Common myeloid progenitor, CD34-positive (primary cell): ENCODE results near the gene TGFB1I1.

Experiments
- CTCF ChIA-PET: fragments of 350-600 bp; sonication (Branson Sonifier 250); formaldehyde crosslinking; loops from one replicate; lab custom pipeline; 2021; ENCODE audit warnings: antibody characterized with exemption; lab: Charles Lee
- POLR2A ChIA-PET: fragments of 350-600 bp; sonication (Branson Sonifier 250); formaldehyde crosslinking; loops from one replicate; lab custom pipeline; 2021; ENCODE audit warnings: antibody characterized with exemption; lab: Charles Lee
- DNase-seq, 3 donors: peaks; one replicate each; pipeline versions ENCODE4 v3.0.0 to v3.0.0-alpha.2; 2013
- H3K27ac ChIP-seq, 2 experiments: 1 replicate in 1 of 2; 2 replicates in 1 of 2; pipeline ENCODE4 v1.7.0; 2013; ENCODE audit warnings: inconsistent platforms in 2 of 2, low read length in 2 of 2, mild to moderate bottlenecking in 2 of 2, low read depth in 1 of 2, moderate library complexity in 1 of 2; ENCODE audit not compliant: severe bottlenecking in 2 of 2, insufficient read depth in 1 of 2, poor library complexity in 1 of 2
- H3K27me3 ChIP-seq, 5 experiments: replicated peaks in 2 of 5; 1 replicate in 3 of 5; 2 replicates in 2 of 5; pipeline versions ENCODE4 v1.6.1 to v1.7.0; 2013; ENCODE audit warnings: low read length in 4 of 5, mild to moderate bottlenecking in 2 of 5, moderate library complexity in 2 of 5, inconsistent platforms in 1 of 5; ENCODE audit not compliant: insufficient read depth in 5 of 5, control insufficient read depth in 4 of 5
- H3K36me3 ChIP-seq, 4 experiments: 1 replicate in 2 of 4; 2 replicates in 2 of 4; pipeline versions ENCODE4 v1.6.1 to v1.7.0; 2013; ENCODE audit warnings: low read length in 3 of 4, control low read depth in 1 of 4, mild to moderate bottlenecking in 1 of 4; ENCODE audit not compliant: control insufficient read depth in 4 of 4, insufficient read depth in 4 of 4
- H3K4me1 ChIP-seq, 4 experiments: 1 replicate in 3 of 4; 2 replicates in 1 of 4; pipeline versions ENCODE4 v1.6.1 to v1.7.1; 2013; ENCODE audit warnings: low read length in 3 of 4, mild to moderate bottlenecking in 3 of 4, control low read depth in 1 of 4, inconsistent platforms in 1 of 4, moderate library complexity in 1 of 4; ENCODE audit not compliant: control insufficient read depth in 4 of 4, insufficient read depth in 4 of 4; ENCODE audit errors: control extremely low read depth in 1 of 4
- H3K4me3 ChIP-seq, 7 experiments: 1 replicate in 4 of 7; 2 replicates in 3 of 7; pipeline versions ENCODE4 v1.5.1 to v1.7.0; 2013; ENCODE audit warnings: mild to moderate bottlenecking in 7 of 7, low read length in 6 of 7, moderate library complexity in 6 of 7, inconsistent platforms in 2 of 7, low read depth in 2 of 7, control low read depth in 1 of 7; ENCODE audit not compliant: insufficient read depth in 4 of 7, control insufficient read depth in 1 of 7; ENCODE audit errors: extremely low read depth in 1 of 7
- H3K9me3 ChIP-seq, 5 experiments: 1 replicate in 4 of 5; 2 replicates in 1 of 5; pipeline versions ENCODE4 v1.6.1 to v1.7.1; 2013; ENCODE audit warnings: low read length in 4 of 5, mild to moderate bottlenecking in 2 of 5, inconsistent platforms in 1 of 5, low read depth in 1 of 5, moderate library complexity in 1 of 5; ENCODE audit not compliant: control insufficient read depth in 4 of 5, insufficient read depth in 2 of 5; ENCODE audit errors: control extremely low read depth in 1 of 5
- WGBS: methylation state at CpG from one replicate; pipeline ENCODE4 v1.1.5; 2013; ENCODE audit not compliant: insufficient coverage; 5-methylcytosine and 5-hydroxymethylcytosine counted together

The TGFB1I1 gene

GRCh38 chr16:31489616-31490584, 17.9 kb downstream of the TGFB1I1 start:
- ChIA-PET POLR2A (no interaction called here), CTCF (interaction anchor here (1.0 to 2.1 kb wide), 5 partner anchors 8 to 379 kb away, joined by 3 to 6 read pairs (median 3); no protein-coding TSS in a partner anchor)
- WGBS, result 94% methylated on average over 19 of the region's 22 CpGs
- Histone ChIP-seq H3K27me3 (no peaks in the 10 kb centered on the region), H3K9me3 (no peaks in the 10 kb centered on the region), H3K27ac (no peak overlapping the region), H3K4me1 (peaks cover 0 to 24% (median 22%) of the 10 kb centered on the region in 4 experiments), H3K36me3 (peaks cover 8 to 49% (median 30%) of the 10 kb centered on the region in 4 experiments), H3K4me3 (no peak overlapping the region)
- DNase-seq, result no peak

- 97% methylated on average over 8 of the region's 8 CpGs for WGBS
- Histone ChIP-seq H3K4me3 (no peak overlapping the region), H3K27ac (no peak overlapping the region), H3K9me3 (no peaks in the 10 kb centered on the region), H3K4me1 (peaks cover 0 to 22% (median 17%) of the 10 kb centered on the region in 4 experiments), H3K36me3 (peaks cover 8 to 67% (median 46%) of the 10 kb centered on the region in 4 experiments), H3K27me3 (no peaks in the 10 kb centered on the region)
- ChIA-PET CTCF (interaction anchor here (1.3 kb wide), 1 partner anchor 10 kb away, joined by 3 read pairs; no protein-coding TSS in a partner anchor), POLR2A (no interaction called here)
- no peak for DNase-seq
These were observed 19.9 kb downstream of the TGFB1I1 start for GRCh38 chr16:31491778-31492418.

GRCh38 chr16:31493506-31494125, 21.7 kb downstream of the TGFB1I1 start:
- no peak overlapping the region for H3K4me3 ChIP-seq

GRCh38 chr16:31496670-31497069, 24.7 kb downstream of the TGFB1I1 start:
- no peaks in the 10 kb centered on the region for H3K4me1 ChIP-seq
- POLR2A ChIA-PET, result no interaction called here
- peaks cover 7 to 87% (median 61%) of the 10 kb centered on the region in 4 experiments for H3K36me3 ChIP-seq
- no peaks in the 10 kb centered on the region for H3K9me3 ChIP-seq
- H3K4me3 ChIP-seq, result no peak overlapping the region
- WGBS, result 98% methylated on average over 7 of the region's 10 CpGs
- H3K27me3 ChIP-seq, result no peaks in the 10 kb centered on the region
- CTCF ChIA-PET, result interaction anchor here (1.2 to 1.5 kb wide), 2 partner anchors 11 to 36 kb away, joined by 3 to 5 read pairs; partner anchors contain the start of gene RUSF1
- H3K27ac ChIP-seq, result no peak overlapping the region
- DNase-seq, result no peak

More at GRCh38 chr16:31493506-31494125, 21.7 kb downstream of the TGFB1I1 start:
- peaks cover 0 to 6% (median 1%) of the 10 kb centered on the region in 4 experiments for H3K4me1 ChIP-seq
- no peaks in the 10 kb centered on the region for H3K9me3 ChIP-seq
- CTCF ChIA-PET, result interaction anchor here (1.6 kb wide), 1 partner anchor 8 kb away, joined by 5 read pairs; no protein-coding TSS in a partner anchor
- WGBS, result 95% methylated on average over 14 of the region's 18 CpGs
- POLR2A ChIA-PET, result interaction anchor here (0.6 kb wide), 1 partner anchor 8 kb away, joined by 4 read pairs; no protein-coding TSS in a partner anchor
- no peak overlapping the region for H3K27ac ChIP-seq
- no peak for DNase-seq
- peaks cover 8 to 83% (median 59%) of the 10 kb centered on the region in 4 experiments for H3K36me3 ChIP-seq
- no peaks in the 10 kb centered on the region for H3K27me3 ChIP-seq

GRCh38 chr16:31498493-31498892, 26.5 kb downstream of the TGFB1I1 start:
- POLR2A ChIA-PET, result no interaction called here
- H3K27ac ChIP-seq, result no peak overlapping the region
- H3K36me3 ChIP-seq, result peaks cover 3 to 69% (median 48%) of the 10 kb centered on the region in 4 experiments
- no peak for DNase-seq
- no peaks in the 10 kb centered on the region for H3K9me3 ChIP-seq
- no peaks in the 10 kb centered on the region for H3K27me3 ChIP-seq
- CTCF ChIA-PET, result interaction anchor here (1.4 to 1.7 kb wide), 2 partner anchors 9 to 43 kb away, joined by 4 to 6 read pairs; no protein-coding TSS in a partner anchor
- H3K4me1 ChIP-seq, result peaks cover 0 to 3% (median 2%) of the 10 kb centered on the region in 4 experiments
- 98% methylated on average over 6 of the region's 8 CpGs for WGBS
- no peak overlapping the region for H3K4me3 ChIP-seq

- H3K9me3 ChIP-seq, result no peaks in the 10 kb centered on the region
- CTCF ChIA-PET, result interaction anchor here (1.0 to 1.2 kb wide), 3 partner anchors 10 to 58 kb away, joined by 3 read pairs; no protein-coding TSS in a partner anchor
- H3K4me1 ChIP-seq, result peaks cover 8 to 17% (median 14%) of the 10 kb centered on the region in 4 experiments
- H3K27me3 ChIP-seq, result no peaks in the 10 kb centered on the region
- H3K4me3 ChIP-seq, result no peak overlapping the region
- POLR2A ChIA-PET, result no interaction called here
- H3K27ac ChIP-seq, result no peak overlapping the region
- no peak for DNase-seq
- peaks cover 2 to 61% (median 41%) of the 10 kb centered on the region in 4 experiments for H3K36me3 ChIP-seq
- 100% methylated on average over 8 of the region's 8 CpGs for WGBS
These were observed 28.0 kb downstream of the TGFB1I1 start for GRCh38 chr16:31499928-31500327.
